Measurements from ENCODE around the gene MESP2. TPM values are rescaled to one million over a fixed set of nuclear protein-coding genes. Genes with fewer than 3 reads are reported as not detected.
A peak's percentile ranks its signal among the peaks of the same experiment; 100 is the strongest.

MESP2 gene
- total RNA-seq, 1 experiment from 2014 or later, result 1.1 TPM

GRCh38 chr15:89754361-89755154 is 21.6 kb upstream of the MESP2 start:
- intact Hi-C loops (cut with micrococcal nuclease; ENCODE audit: unreplicated experiment), result no loop called here
- H3K4me1 ChIP-seq (ENCODE audit: control insufficient read depth, insufficient read depth, low read length), result peaks cover 23% of the 10 kb centered on the region

More at GRCh38 chr15:89754361-89755154, 21.6 kb upstream of the MESP2 start:
- no peaks in the 10 kb centered on the region for H3K27me3 ChIP-seq (ENCODE audit: control insufficient read depth, insufficient read depth, low read length)
- BruUV-seq (replicated peaks), result no TSS peak
- ChIA-PET POLR2A (interaction anchor here (0.5 to 0.7 kb wide), 2 partner anchors 11 to 19 kb away, joined by 5 to 6 read pairs; no protein-coding TSS in a partner anchor), CTCF (interaction anchor here (0.6 to 1.1 kb wide), 5 partner anchors 15 to 135 kb away, joined by 3 to 4 read pairs (median 4); no protein-coding TSS in a partner anchor)
- no peaks in the 10 kb centered on the region for H3K9me3 ChIP-seq (ENCODE audit: control insufficient read depth, insufficient read depth, low read depth, low read length)
- in situ Hi-C loops (cut with HindIII; ENCODE audit: low pct_unique_long_range_greater_than_20kb, low sequenced_read_pairs), result loop anchor here (10.0 kb wide), 1 partner anchor 120 kb away; no protein-coding TSS in a partner anchor
- TF ChIP-seq REST (IDR thresholded peaks at IDR 0.05; ENCODE audit: insufficient read depth in 1 of 2, low read depth in 2 of 2, low read length in 1 of 2) (no peak), SIN3A (IDR thresholded peaks at IDR 0.05; ENCODE audit: borderline replicate concordance, insufficient read depth, low read depth, low read length) (no peak), TCF7L2 (IDR thresholded peaks at IDR 0.05; ENCODE audit: low read depth, low read length) (no peak), CTCF (IDR thresholded peaks at IDR 0.05) (no peak), POLR2AphosphoS5 (IDR thresholded peaks at IDR 0.05; ENCODE audit: low read depth, low read length) (no peak)
- no peaks in the 10 kb centered on the region for H3K36me3 ChIP-seq (ENCODE audit: control insufficient read depth, insufficient read depth, low read length)
- no peak overlapping the region for H3K4me3 ChIP-seq (ENCODE audit: low read depth in 2 of 2, low read length in 2 of 2)
- H3K27ac ChIP-seq (ENCODE audit: low read length), result peak overlapping the region; percentile 7; the same call in 1 of the 2 replicates
- ATAC-seq (no peak), DNase-seq (ENCODE audit: low read depth, low spot score) (no peak)
